GM12892 (cell line): ENCODE results near the gene EPB41L2.

ENCODE experiments used
- POLR2A ChIP-seq: IDR thresholded peaks from 2 replicates; pipeline ENCODE4 v1.6.1; 2011; ENCODE audit warnings: low read depth, low read length, control low read depth
- POLR2AphosphoS5 ChIP-seq: IDR thresholded peaks from 2 replicates; pipeline ENCODE4 v1.6.1; 2011; ENCODE audit warnings: low read depth, low read length, control low read depth

GRCh38 chr6:130797061-130797460 is 266.0 kb downstream of the EPB41L2 start:
- TF ChIP-seq POLR2A (no peak), POLR2AphosphoS5 (no peak)
